Sigmoid colon (tissue), 4 donors: ENCODE data around the gene TNC.

Experiments used
- CTCF ChIP-seq, 4 experiments: fragments of 450-650 bp in 3 of 4; fragments of 200-600 bp in 1 of 4; IDR thresholded peaks; one replicate each; pipeline ENCODE4 v1.5.1; 2016 to 2019; ENCODE audit warnings: antibody characterized with exemption in 4 of 4, mild to moderate bottlenecking in 3 of 4, moderate library complexity in 2 of 4
- EP300 ChIP-seq, 4 donors: sonication (generic); formaldehyde crosslinking; IDR thresholded peaks; one replicate each; pipeline ENCODE4 v1.6.1; 2017; ENCODE audit warnings: antibody characterized with exemption in 4 of 4
- POLR2A ChIP-seq, 2 donors: fragments of 450-650 bp; IDR thresholded peaks; one replicate each; pipeline ENCODE4 v1.6.1; 2016; ENCODE audit warnings: antibody characterized with exemption in 2 of 2, mild to moderate bottlenecking in 2 of 2, moderate library complexity in 2 of 2
- POLR2AphosphoS5 ChIP-seq, 4 donors: sonication (generic); formaldehyde crosslinking; IDR thresholded peaks; one replicate each; pipeline ENCODE4 v1.6.1; 2017; ENCODE audit warnings: antibody characterized with exemption in 4 of 4

GRCh38 chr9:115106642-115107041 is 11.3 kb downstream of the TNC start:
- TF ChIP-seq POLR2A (IDR thresholded peaks at IDR 0.05) = no peak
- no peak for TF ChIP-seq CTCF (IDR thresholded peaks at IDR 0.05)
- no peak for TF ChIP-seq EP300 (IDR thresholded peaks at IDR 0.05)
- TF ChIP-seq POLR2AphosphoS5 (IDR thresholded peaks at IDR 0.05) = no peak
